Measurements from ENCODE around the gene CNST.

DNA sequence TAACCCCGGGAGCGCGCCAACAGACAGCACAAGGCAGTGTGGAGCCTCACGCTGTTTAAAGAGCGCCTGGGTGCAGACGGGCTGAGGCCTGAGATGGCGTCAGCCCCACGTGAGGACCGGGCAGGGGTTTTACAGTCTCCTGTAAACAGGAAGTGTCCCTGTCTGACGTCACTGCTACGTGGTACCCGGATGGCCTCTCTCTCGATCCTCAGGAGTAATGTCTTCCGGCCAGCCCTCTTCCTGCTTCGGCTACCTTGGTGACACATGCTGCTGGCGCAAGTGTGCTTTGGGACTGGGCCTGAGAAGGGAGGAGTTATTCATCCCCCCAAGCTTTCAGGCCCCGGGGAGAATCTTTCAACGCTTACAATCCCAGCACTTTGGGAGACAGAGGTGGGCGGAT, 41.2 kb downstream of the CNST start:
- TF ChIP-seq, protein P1, sequence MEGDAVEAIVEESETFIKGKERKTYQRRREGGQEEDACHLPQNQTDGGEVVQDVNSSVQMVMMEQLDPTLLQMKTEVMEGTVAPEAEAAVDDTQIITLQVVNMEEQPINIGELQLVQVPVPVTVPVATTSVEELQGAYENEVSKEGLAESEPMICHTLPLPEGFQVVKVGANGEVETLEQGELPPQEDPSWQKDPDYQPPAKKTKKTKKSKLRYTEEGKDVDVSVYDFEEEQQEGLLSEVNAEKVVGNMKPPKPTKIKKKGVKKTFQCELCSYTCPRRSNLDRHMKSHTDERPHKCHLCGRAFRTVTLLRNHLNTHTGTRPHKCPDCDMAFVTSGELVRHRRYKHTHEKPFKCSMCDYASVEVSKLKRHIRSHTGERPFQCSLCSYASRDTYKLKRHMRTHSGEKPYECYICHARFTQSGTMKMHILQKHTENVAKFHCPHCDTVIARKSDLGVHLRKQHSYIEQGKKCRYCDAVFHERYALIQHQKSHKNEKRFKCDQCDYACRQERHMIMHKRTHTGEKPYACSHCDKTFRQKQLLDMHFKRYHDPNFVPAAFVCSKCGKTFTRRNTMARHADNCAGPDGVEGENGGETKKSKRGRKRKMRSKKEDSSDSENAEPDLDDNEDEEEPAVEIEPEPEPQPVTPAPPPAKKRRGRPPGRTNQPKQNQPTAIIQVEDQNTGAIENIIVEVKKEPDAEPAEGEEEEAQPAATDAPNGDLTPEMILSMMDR (IDR thresholded peaks at IDR 0.05; ENCODE audit: insufficient read depth, low read length, poor library complexity, severe bottlenecking) = no peak
- TF ChIP-seq EZH2phosphoT487 (conservative IDR thresholded peaks at IDR 0.05; ENCODE audit: low read length) = no peak

Measured in SU-DHL-6 (cell line).